B cell (primary cell): Measurements from ENCODE around the gene MYH14.

Experiments used
- CTCF ChIP-seq: fragments of 200-600 bp; IDR thresholded peaks from one replicate; pipeline ENCODE4 v1.8.0; 2022; ENCODE audit warnings: antibody characterized with exemption, mild to moderate bottlenecking
- EZH2 ChIP-seq: IDR thresholded peaks from 2 replicates; pipeline ENCODE4 v1.6.1; 2012; ENCODE audit warnings: borderline replicate concordance, low read depth, mild to moderate bottlenecking, moderate library complexity, low read length; ENCODE audit not compliant: insufficient read depth, poor library complexity, severe bottlenecking

- TF ChIP-seq CTCF = no peak
- no peak for TF ChIP-seq EZH2
These were observed 118.4 kb downstream of the MYH14 start for GRCh38 chr19:50321831-50322230.
